ENCODE results near the gene ZSCAN30. TPM values are rescaled to one million over a fixed set of nuclear protein-coding genes. Genes with fewer than 3 reads are reported as not detected.

The ZSCAN30 gene
- total RNA-seq, 4 donors from 2014 or later = 9.5 to 14.0 (median 13.6) TPM

GRCh38 chr18:35247412-35248249, 42.4 kb downstream of the ZSCAN30 start:
- TF ChIP-seq, protein P1, sequence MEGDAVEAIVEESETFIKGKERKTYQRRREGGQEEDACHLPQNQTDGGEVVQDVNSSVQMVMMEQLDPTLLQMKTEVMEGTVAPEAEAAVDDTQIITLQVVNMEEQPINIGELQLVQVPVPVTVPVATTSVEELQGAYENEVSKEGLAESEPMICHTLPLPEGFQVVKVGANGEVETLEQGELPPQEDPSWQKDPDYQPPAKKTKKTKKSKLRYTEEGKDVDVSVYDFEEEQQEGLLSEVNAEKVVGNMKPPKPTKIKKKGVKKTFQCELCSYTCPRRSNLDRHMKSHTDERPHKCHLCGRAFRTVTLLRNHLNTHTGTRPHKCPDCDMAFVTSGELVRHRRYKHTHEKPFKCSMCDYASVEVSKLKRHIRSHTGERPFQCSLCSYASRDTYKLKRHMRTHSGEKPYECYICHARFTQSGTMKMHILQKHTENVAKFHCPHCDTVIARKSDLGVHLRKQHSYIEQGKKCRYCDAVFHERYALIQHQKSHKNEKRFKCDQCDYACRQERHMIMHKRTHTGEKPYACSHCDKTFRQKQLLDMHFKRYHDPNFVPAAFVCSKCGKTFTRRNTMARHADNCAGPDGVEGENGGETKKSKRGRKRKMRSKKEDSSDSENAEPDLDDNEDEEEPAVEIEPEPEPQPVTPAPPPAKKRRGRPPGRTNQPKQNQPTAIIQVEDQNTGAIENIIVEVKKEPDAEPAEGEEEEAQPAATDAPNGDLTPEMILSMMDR (IDR thresholded peaks at IDR 0.05) = no peak
- ATAC-seq (ENCODE audit: low FRiP score) (no peak), DNase-seq (ENCODE audit: low spot score) (no peak)

DNA sequence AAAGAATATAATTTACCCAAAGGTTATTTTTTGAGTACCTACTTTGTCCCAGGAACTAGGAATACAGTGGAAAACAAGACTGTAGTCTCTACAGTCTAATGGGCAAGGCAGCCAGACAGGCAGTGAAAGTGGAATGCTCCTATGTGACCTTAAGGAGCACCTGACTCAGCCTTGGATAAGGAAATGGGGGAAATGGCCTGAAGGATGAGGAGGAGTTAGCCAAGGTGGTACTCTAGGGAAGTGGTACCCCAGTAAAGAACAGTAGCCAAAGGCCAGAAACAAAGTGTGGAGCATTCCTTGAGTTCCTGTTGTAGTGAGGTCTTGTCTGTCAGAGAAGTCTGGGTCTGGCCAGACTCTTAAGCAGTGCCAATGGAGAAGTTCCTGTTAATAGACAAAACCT, 43.2 kb downstream of the ZSCAN30 start:
- ATAC-seq (ENCODE audit: low FRiP score) (no peak), DNase-seq (ENCODE audit: low spot score) (no peak)
- TF ChIP-seq, protein P1 (IDR thresholded peaks at IDR 0.05) = no peak

DNA sequence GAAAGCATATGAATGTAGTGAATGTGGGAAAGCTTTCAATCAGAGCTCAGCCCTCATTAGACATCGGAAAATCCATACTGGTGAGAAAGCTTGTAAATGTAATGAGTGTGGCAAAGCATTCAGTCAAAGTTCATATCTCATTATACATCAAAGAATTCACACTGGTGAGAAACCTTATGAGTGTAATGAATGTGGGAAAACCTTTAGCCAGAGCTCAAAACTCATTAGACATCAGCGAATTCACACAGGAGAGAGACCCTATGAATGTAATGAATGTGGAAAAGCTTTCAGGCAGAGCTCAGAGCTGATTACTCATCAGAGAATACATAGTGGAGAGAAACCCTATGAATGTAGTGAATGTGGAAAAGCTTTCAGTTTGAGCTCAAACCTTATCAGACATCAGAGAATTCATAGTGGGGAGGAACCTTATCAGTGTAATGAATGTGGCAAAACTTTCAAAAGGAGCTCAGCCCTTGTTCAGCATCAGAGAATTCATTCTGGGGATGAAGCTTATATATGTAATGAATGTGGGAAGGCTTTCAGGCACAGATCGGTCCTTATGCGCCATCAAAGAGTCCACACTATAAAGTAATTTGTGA, 44.2 kb downstream of the ZSCAN30 start:
- no peak for ATAC-seq (ENCODE audit: low FRiP score)
- no peak for DNase-seq (ENCODE audit: low spot score)
- TF ChIP-seq, protein P1 (IDR thresholded peaks at IDR 0.05) = no peak

GRCh38 chr18:35244671-35245070, 45.4 kb downstream of the ZSCAN30 start:
- ATAC-seq (ENCODE audit: low FRiP score) (no peak), DNase-seq (ENCODE audit: low spot score) (no peak)
- TF ChIP-seq, protein P1 (IDR thresholded peaks at IDR 0.05) = no peak

DNA sequence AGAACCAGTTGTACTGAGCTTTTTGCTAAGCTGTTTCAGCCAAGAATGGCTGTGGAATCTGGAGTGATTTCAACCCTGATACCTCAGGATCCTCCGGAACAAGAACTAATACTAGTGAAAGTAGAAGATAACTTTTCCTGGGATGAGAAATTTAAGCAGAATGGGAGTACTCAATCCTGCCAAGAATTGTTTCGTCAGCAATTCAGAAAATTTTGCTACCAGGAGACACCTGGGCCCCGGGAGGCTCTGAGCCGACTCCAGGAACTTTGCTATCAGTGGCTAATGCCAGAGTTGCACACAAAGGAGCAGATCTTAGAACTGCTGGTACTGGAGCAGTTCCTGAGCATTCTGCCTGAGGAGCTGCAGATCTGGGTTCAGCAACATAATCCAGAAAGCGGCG, 47.6 kb downstream of the ZSCAN30 start:
- ATAC-seq (ENCODE audit: low FRiP score) (no peak), DNase-seq (ENCODE audit: low spot score) (no peak)
- TF ChIP-seq, protein P1 (IDR thresholded peaks at IDR 0.05) = no peak

GRCh38 chr18:35241448-35241804, 48.6 kb downstream of the ZSCAN30 start:
- DNase-seq (ENCODE audit: low spot score) (no peak), ATAC-seq (ENCODE audit: low FRiP score) (no peak)
- TF ChIP-seq, protein P1 (IDR thresholded peaks at IDR 0.05) = no peak
